ENCODE measurements around the gene NEBL.

DNA sequence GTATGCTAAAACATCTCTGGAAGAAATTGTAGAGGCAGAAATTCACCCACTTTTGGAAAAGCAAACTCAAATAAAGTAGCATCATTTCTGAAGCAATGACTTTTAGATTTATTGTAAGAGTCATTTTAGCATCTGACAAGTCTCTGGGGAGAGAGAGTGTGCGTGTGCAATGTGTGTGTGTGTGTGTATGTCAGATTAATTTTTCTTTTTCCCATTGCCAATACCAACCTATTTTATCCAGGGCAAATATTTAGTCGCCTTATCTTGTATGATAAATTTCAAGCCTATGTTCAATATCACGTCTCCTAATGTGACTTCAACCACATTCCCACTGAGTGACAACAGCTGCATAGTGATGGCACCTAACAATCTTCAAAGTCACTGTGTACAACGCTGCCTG is 101.7 kb downstream of the NEBL start:
- TF ChIP-seq, protein P1, sequence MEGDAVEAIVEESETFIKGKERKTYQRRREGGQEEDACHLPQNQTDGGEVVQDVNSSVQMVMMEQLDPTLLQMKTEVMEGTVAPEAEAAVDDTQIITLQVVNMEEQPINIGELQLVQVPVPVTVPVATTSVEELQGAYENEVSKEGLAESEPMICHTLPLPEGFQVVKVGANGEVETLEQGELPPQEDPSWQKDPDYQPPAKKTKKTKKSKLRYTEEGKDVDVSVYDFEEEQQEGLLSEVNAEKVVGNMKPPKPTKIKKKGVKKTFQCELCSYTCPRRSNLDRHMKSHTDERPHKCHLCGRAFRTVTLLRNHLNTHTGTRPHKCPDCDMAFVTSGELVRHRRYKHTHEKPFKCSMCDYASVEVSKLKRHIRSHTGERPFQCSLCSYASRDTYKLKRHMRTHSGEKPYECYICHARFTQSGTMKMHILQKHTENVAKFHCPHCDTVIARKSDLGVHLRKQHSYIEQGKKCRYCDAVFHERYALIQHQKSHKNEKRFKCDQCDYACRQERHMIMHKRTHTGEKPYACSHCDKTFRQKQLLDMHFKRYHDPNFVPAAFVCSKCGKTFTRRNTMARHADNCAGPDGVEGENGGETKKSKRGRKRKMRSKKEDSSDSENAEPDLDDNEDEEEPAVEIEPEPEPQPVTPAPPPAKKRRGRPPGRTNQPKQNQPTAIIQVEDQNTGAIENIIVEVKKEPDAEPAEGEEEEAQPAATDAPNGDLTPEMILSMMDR (IDR thresholded peaks at IDR 0.05) = no peak
- no peak for TF ChIP-seq POLR2A (IDR thresholded peaks at IDR 0.05)
